MG63 (cell line): ENCODE results near the gene SRGAP1. TPM values are rescaled to one million over a fixed set of nuclear protein-coding genes. Genes with fewer than 3 reads are reported as not detected.

Source experiments
- DNase-seq: peaks from one replicate; pipeline ENCODE4 v3.0.0-alpha.2; 2020
- H3K27me3 ChIP-seq: fragments of 250-450 bp; sonication (Bioruptor Pico); 2 replicates; pipeline ENCODE4 v1.5.1; 2020; ENCODE audit warnings: mild to moderate bottlenecking, moderate library complexity
- H3K36me3 ChIP-seq: fragments of 250-450 bp; sonication (Bioruptor Pico); 2 replicates; pipeline ENCODE4 v1.5.1; 2020; ENCODE audit warnings: mild to moderate bottlenecking, moderate library complexity
- H3K4me3 ChIP-seq: fragments of 250-450 bp; sonication (Bioruptor Pico); 2 replicates; pipeline ENCODE4 v1.5.1; 2020; ENCODE audit warnings: mild to moderate bottlenecking, moderate library complexity
- H3K9me3 ChIP-seq: fragments of 250-450 bp; sonication (Bioruptor Pico); 2 replicates; pipeline ENCODE4 v1.5.1; 2020; ENCODE audit warnings: mild to moderate bottlenecking, moderate library complexity
- total RNA-seq: library from RNA; depleted of rRNA; stranded (reverse); fragments of >200 nt; shearing (Covaris generic); gene quantifications from 2 replicates; pipeline ENCODE4 v1.2.3, GENCODE V29; 2014; ENCODE audit warnings: low replicate concordance

SRGAP1 gene
- total RNA-seq, 1 experiment from 2014 or later, result 0.99 TPM

DNA sequence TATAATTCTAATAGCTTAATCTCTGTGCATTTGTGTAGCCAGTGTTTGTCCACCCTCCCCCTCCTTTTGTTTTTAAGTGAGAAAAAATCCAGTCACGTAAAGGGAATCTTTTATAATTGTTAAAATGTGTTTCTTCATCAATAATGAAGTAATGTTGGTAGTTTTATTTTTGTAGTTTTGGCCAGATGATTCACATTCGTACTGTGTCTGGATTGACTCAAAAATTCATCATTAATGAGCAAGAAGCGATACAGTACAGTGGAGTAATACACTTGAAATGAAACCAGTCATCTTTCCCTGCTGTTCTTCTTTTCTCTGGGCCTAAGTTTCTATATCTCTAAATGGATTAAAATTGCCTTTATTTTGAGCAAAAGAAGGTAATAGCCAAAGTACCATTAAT, 86.5 kb downstream of the SRGAP1 start:
- peak overlapping the region; percentile 3; the same call in 1 of the 2 replicates for H3K4me3 ChIP-seq
- no peaks in the 10 kb centered on the region for H3K27me3 ChIP-seq
- H3K36me3 ChIP-seq, result peaks cover 3% of the 10 kb centered on the region
- no peak for DNase-seq
- H3K9me3 ChIP-seq, result no peaks in the 10 kb centered on the region

GRCh38 chr12:63931703-63932102, 87.2 kb downstream of the SRGAP1 start:
- Histone ChIP-seq H3K9me3 (no peaks in the 10 kb centered on the region), H3K27me3 (no peaks in the 10 kb centered on the region), H3K36me3 (peaks cover 7% of the 10 kb centered on the region), H3K4me3 (no peak overlapping the region)
- DNase-seq, result no peak

DNA sequence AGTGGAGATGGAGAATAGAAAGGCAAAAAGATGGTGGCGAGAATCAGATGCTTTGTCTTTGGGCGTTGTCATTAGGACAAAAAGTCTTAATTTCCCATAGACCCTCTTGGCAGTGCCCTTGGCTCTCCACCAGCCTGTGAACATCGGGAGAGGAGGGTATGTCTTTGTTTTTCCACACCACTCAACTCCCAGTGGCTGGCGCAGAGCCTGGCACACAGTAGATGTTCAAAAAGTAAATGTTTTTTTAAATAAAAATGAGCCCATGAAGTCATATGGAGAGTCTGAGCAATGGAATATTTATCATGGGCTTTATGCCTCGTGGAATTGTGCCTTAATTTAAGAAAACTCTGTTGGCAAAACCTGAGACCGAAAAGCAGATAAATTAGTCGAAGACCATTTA, 90.4 kb downstream of the SRGAP1 start:
- H3K4me3 ChIP-seq, result no peak overlapping the region
- no peaks in the 10 kb centered on the region for H3K27me3 ChIP-seq
- H3K9me3 ChIP-seq, result no peaks in the 10 kb centered on the region
- H3K36me3 ChIP-seq, result peaks cover 8% of the 10 kb centered on the region
- DNase-seq, result peak; percentile 35

DNA sequence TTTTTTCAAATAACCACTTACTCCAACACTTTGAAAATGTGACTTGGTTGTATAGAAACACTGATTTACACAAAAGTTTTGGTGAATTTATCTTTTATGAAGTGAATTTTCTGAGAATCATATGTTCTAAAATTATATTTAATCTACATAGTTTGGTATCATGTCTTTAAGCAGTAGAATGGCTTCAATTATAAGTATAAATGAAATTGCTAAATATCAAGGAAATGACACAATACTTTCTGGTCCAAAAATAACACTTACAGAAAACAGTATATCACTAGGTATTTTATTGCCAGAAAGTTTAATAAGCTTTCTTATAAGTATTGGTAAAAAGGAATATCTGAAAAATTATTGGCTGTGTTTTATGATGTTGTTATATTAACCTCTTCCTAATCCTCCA, 90.9 kb downstream of the SRGAP1 start:
- Histone ChIP-seq H3K36me3 (peaks cover 8% of the 10 kb centered on the region), H3K4me3 (no peak overlapping the region), H3K27me3 (no peaks in the 10 kb centered on the region), H3K9me3 (no peaks in the 10 kb centered on the region)
- no peak for DNase-seq

GRCh38 chr12:63937378-63938316, 93.1 kb downstream of the SRGAP1 start:
- no peak overlapping the region for H3K4me3 ChIP-seq
- no peaks in the 10 kb centered on the region for H3K9me3 ChIP-seq
- peaks cover 5% of the 10 kb centered on the region; the same call in 1 of the 2 replicates for H3K36me3 ChIP-seq
- DNase-seq, result no peak
- no peaks in the 10 kb centered on the region for H3K27me3 ChIP-seq

DNA sequence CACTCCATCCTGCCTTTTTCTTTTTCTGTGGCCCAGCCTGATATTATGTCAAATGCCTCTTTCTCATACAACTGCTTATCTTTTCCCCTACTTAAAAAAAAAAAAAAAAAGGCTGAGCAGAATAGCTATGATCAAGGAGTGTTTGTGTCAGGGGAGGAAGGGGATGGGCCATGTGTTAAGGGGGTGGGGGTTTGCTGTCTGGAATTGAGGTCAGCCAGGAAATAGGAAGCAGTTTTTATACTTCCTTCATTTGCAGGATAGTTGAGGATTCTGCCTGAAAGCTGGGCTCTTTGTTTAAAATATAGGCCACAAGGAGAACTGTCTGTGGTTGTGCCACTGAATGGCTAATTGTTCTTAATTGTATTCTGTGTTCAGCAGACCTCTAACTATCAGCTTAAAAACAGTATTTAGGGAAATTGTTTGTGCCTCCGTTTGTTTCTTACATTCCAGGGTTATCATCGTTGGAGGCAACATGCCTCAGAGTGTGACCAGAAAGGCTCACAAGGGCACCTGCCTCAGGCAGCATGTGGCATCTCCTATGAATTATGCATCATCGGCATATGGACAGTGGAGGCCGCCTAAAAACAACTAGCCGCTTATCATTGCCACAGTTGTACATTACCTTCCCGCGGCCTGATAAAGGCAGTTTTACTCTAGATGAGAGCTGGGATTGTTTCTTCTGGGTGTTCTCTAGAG, 96.0 kb downstream of the SRGAP1 start:
- no peak overlapping the region for H3K4me3 ChIP-seq
- DNase-seq, result no peak
- peaks cover 8% of the 10 kb centered on the region for H3K36me3 ChIP-seq
- no peaks in the 10 kb centered on the region for H3K9me3 ChIP-seq
- no peaks in the 10 kb centered on the region for H3K27me3 ChIP-seq

GRCh38 chr12:63941166-63941800, 96.8 kb downstream of the SRGAP1 start:
- DNase-seq, result no peak
- Histone ChIP-seq H3K9me3 (no peaks in the 10 kb centered on the region), H3K4me3 (no peak overlapping the region), H3K36me3 (peaks cover 8% of the 10 kb centered on the region), H3K27me3 (no peaks in the 10 kb centered on the region)

- H3K36me3 ChIP-seq, result peaks cover 3% of the 10 kb centered on the region
- H3K9me3 ChIP-seq, result no peaks in the 10 kb centered on the region
- H3K4me3 ChIP-seq, result no peak overlapping the region
- DNase-seq, result no peak
- no peaks in the 10 kb centered on the region for H3K27me3 ChIP-seq
Measured at GRCh38 chr12:63941879-63942278, 97.4 kb downstream of the SRGAP1 start.

- DNase-seq, result no peak
- Histone ChIP-seq H3K36me3 (peaks cover 3% of the 10 kb centered on the region), H3K27me3 (no peaks in the 10 kb centered on the region), H3K9me3 (no peaks in the 10 kb centered on the region), H3K4me3 (no peak overlapping the region)
Measured at GRCh38 chr12:63942464-63943241, 98.2 kb downstream of the SRGAP1 start.

DNA sequence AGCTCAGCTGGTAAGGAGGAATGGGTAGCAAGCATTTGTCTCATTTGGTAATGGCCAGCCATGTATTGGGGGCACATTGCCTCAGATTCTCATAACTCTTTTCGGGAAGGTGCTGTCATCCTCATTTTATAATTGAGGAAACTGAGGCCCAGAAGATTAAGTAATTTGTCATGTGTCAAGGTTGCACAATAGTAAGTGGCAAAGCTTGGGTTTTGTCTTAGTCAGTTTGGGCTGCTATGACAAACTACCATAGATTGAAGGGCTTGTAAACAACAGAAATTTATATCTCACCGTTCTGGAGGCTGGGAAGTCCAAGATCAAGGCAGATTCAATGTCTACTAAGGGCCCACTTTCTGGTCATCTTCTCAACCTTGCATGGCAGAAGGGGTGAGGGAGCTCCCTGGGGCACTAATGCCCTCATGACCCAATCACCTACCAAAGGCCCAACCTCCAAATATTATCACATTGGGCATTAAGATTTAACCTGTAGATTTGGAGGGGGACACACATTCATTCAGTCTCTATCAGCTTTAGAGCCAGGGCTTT, 99.6 kb downstream of the SRGAP1 start:
- Histone ChIP-seq H3K27me3 (no peaks in the 10 kb centered on the region), H3K36me3 (peaks cover 3% of the 10 kb centered on the region), H3K9me3 (no peaks in the 10 kb centered on the region), H3K4me3 (no peak overlapping the region)
- no peak for DNase-seq

DNA sequence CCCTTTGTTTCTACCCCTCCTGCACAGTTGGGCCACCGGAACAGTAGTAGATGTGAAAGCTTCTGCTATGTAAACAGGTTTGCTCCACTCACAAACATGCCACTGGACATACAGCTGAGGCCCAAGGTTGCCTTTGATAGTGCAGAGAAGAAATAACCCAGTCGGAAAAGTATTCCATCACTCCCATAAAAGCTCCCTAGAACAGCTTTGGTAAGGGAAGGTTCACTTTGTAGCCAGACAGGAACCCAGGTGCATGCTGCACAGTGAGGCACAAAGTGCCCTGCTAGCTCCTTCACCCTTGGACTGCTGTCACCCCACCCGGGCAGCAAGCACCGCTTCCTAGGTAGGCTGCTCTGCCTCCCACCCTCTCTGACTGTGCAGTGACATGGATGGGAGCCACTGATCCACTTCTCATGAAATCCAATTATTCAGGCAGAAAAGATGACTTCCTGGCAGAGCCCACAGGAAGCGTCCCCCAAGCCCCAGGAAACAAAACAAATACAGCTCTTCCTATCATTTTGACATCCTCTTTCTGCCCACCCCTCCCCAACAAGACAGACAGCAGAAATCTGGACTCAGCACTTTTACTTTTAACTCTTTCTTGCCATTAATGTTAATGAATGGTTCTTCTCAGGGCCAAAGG, 100.2 kb downstream of the SRGAP1 start:
- Histone ChIP-seq H3K4me3 (no peak overlapping the region), H3K9me3 (no peaks in the 10 kb centered on the region), H3K36me3 (peaks cover 3% of the 10 kb centered on the region), H3K27me3 (no peaks in the 10 kb centered on the region)
- DNase-seq, result no peak

- no peak for DNase-seq
- H3K27me3 ChIP-seq, result no peaks in the 10 kb centered on the region
- H3K9me3 ChIP-seq, result no peaks in the 10 kb centered on the region
- H3K4me3 ChIP-seq, result no peak overlapping the region
- peaks cover 3% of the 10 kb centered on the region for H3K36me3 ChIP-seq
Measured at GRCh38 chr12:63945777-63946176, 101.3 kb downstream of the SRGAP1 start.

DNA sequence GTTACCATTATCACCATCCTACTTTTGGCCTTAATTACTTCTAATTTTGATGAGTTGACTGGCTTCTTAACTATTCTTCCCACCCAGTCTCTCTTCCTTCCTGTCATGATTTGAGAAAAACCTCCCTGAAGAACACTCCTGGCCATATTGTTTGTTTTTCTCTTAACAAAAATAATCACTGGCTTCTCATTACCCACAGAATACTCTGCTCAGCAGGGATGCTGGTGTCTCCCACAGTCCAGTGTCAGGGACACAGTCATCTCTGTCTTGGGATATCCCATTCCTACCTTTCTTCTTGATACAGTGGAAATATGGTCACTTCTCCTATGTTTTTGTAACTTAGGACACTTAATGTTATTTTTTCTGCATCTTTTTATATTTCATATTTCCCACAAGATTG, 103.7 kb downstream of the SRGAP1 start:
- DNase-seq, result no peak
- Histone ChIP-seq H3K36me3 (peaks cover 3% of the 10 kb centered on the region; the same call in 1 of the 2 replicates), H3K27me3 (no peaks in the 10 kb centered on the region), H3K4me3 (no peak overlapping the region), H3K9me3 (no peaks in the 10 kb centered on the region)

- Histone ChIP-seq H3K4me3 (no peak overlapping the region), H3K27me3 (no peaks in the 10 kb centered on the region)
- DNase-seq, result no peak
Measured at GRCh38 chr12:63949902-63950301, 105.4 kb downstream of the SRGAP1 start.

GRCh38 chr12:63952995-63953394, 108.5 kb downstream of the SRGAP1 start:
- no peaks in the 10 kb centered on the region for H3K27me3 ChIP-seq
- no peaks in the 10 kb centered on the region for H3K36me3 ChIP-seq
- H3K4me3 ChIP-seq, result no peak overlapping the region
- DNase-seq, result no peak
- no peaks in the 10 kb centered on the region for H3K9me3 ChIP-seq

More at GRCh38 chr12:63949902-63950301, 105.4 kb downstream of the SRGAP1 start:
- Histone ChIP-seq H3K36me3 (no peaks in the 10 kb centered on the region), H3K9me3 (no peaks in the 10 kb centered on the region)
